Stimulated activated CD4-positive, alpha-beta T cell treated with anti-CD3 and anti-CD28 coated beads, Interleukin-1b, Interleukin-23, amount 100 ng/mL, for 4 hours (primary cell): Measurements from ENCODE around the gene ABCA1.
"Not testable (repeated sequence)": the region's sequence is repeated elsewhere in the genome, so short reads cannot be mapped to it uniquely, and the experiment has no call there.

Experiments
- DNase-seq, 2 donors: peaks; one replicate each; pipeline ENCODE4 v3.0.0-alpha.2; 2020; ENCODE audit warnings: low read depth in 2 of 2

ABCA1 gene

GRCh38 chr9:104869811-104870210 lies 58.1 kb downstream of the ABCA1 start:
- no peak for DNase-seq

GRCh38 chr9:104868687-104869404 lies 59.1 kb downstream of the ABCA1 start:
- no peak for DNase-seq

- DNase-seq, result no peak
These were observed 59.7 kb downstream of the ABCA1 start for GRCh38 chr9:104868303-104868686.

- no peak for DNase-seq
These were observed 61.8 kb downstream of the ABCA1 start for GRCh38 chr9:104866191-104866590.

- DNase-seq, result no peak
These were observed 63.3 kb downstream of the ABCA1 start for GRCh38 chr9:104864675-104865104.

GRCh38 chr9:104863180-104863883 lies 64.6 kb downstream of the ABCA1 start:
- peak; percentile 13 to 28 for DNase-seq

- DNase-seq, result no peak
These were observed 66.6 kb downstream of the ABCA1 start for GRCh38 chr9:104861397-104861796.

GRCh38 chr9:104860263-104860662 lies 67.7 kb downstream of the ABCA1 start:
- DNase-seq, result no peak

- no peak for DNase-seq
These were observed 69.1 kb downstream of the ABCA1 start for GRCh38 chr9:104858846-104859245.

GRCh38 chr9:104858271-104858670 lies 69.7 kb downstream of the ABCA1 start:
- no peak for DNase-seq

GRCh38 chr9:104856413-104856941 lies 71.5 kb downstream of the ABCA1 start:
- no peak for DNase-seq

GRCh38 chr9:104855807-104856206 lies 72.1 kb downstream of the ABCA1 start:
- no peak for DNase-seq

GRCh38 chr9:104855258-104855657 lies 72.7 kb downstream of the ABCA1 start:
- DNase-seq, result not testable (repeated sequence)

- DNase-seq, result no peak
These were observed 73.3 kb downstream of the ABCA1 start for GRCh38 chr9:104854613-104855012.

- DNase-seq, result no peak
These were observed 74.3 kb downstream of the ABCA1 start for GRCh38 chr9:104853683-104854082.

- DNase-seq, result no peak
These were observed 74.8 kb downstream of the ABCA1 start for GRCh38 chr9:104853159-104853558.

GRCh38 chr9:104851546-104851920 lies 76.4 kb downstream of the ABCA1 start:
- DNase-seq, result no peak

GRCh38 chr9:104850786-104851545 lies 77.0 kb downstream of the ABCA1 start:
- no peak for DNase-seq

- DNase-seq, result no peak
These were observed 78.9 kb downstream of the ABCA1 start for GRCh38 chr9:104849023-104849422.

GRCh38 chr9:104844710-104845109 lies 83.2 kb downstream of the ABCA1 start:
- DNase-seq, result no peak

- DNase-seq, result no peak
These were observed 84.2 kb downstream of the ABCA1 start for GRCh38 chr9:104843644-104844240.

GRCh38 chr9:104842698-104843097 lies 85.3 kb downstream of the ABCA1 start:
- DNase-seq, result no peak
